Measurements from ENCODE around the gene PDE1C.

Gene PDE1C

GRCh38 chr7:31981874-31982390 is 88.3 kb downstream of the PDE1C start:
- in situ Hi-C loops (cut with HindIII; ENCODE audit: low sequenced_read_pairs): no loop called here
- no peak for TF ChIP-seq CTCF (IDR thresholded peaks at IDR 0.05; ENCODE audit: low read depth, low read length)
- DNase-seq (ENCODE audit: low read depth, low spot score): no peak
- no peak overlapping the region for H3K4me3 ChIP-seq (ENCODE audit: low read depth, low read length)

- TF ChIP-seq CTCF (IDR thresholded peaks at IDR 0.05; ENCODE audit: low read depth, low read length): no peak
- no peak for DNase-seq (ENCODE audit: low read depth, low spot score)
- in situ Hi-C loops (cut with HindIII; ENCODE audit: low sequenced_read_pairs): no loop called here
- no peak overlapping the region for H3K4me3 ChIP-seq (ENCODE audit: low read depth, low read length)
These were observed 90.4 kb downstream of the PDE1C start for GRCh38 chr7:31979690-31980330.

- H3K4me3 ChIP-seq (ENCODE audit: low read depth, low read length): no peak overlapping the region
- no peak for DNase-seq (ENCODE audit: low read depth, low spot score)
- no peak for TF ChIP-seq CTCF (IDR thresholded peaks at IDR 0.05; ENCODE audit: low read depth, low read length)
- in situ Hi-C loops (cut with HindIII; ENCODE audit: low sequenced_read_pairs): no loop called here
These were observed 94.7 kb downstream of the PDE1C start for GRCh38 chr7:31975546-31975945.

- no peak for TF ChIP-seq CTCF (IDR thresholded peaks at IDR 0.05; ENCODE audit: low read depth, low read length)
- H3K4me3 ChIP-seq (ENCODE audit: low read depth, low read length): no peak overlapping the region
- in situ Hi-C loops (cut with HindIII; ENCODE audit: low sequenced_read_pairs): no loop called here
- no peak for DNase-seq (ENCODE audit: low read depth, low spot score)
These were observed 95.9 kb downstream of the PDE1C start for GRCh38 chr7:31974351-31974750.

- TF ChIP-seq CTCF (IDR thresholded peaks at IDR 0.05; ENCODE audit: low read depth, low read length): no peak
- no peak for DNase-seq (ENCODE audit: low read depth, low spot score)
- no peak overlapping the region for H3K4me3 ChIP-seq (ENCODE audit: low read depth, low read length)
- in situ Hi-C loops (cut with HindIII; ENCODE audit: low sequenced_read_pairs): no loop called here
These were observed 99.0 kb downstream of the PDE1C start for GRCh38 chr7:31971049-31971667.

- in situ Hi-C loops (cut with HindIII; ENCODE audit: low sequenced_read_pairs): no loop called here
- no peak overlapping the region for H3K4me3 ChIP-seq (ENCODE audit: low read depth, low read length)
- no peak for DNase-seq (ENCODE audit: low read depth, low spot score)
- TF ChIP-seq CTCF (IDR thresholded peaks at IDR 0.05; ENCODE audit: low read depth, low read length): no peak
These were observed 99.7 kb downstream of the PDE1C start for GRCh38 chr7:31970501-31970900.

Measured in astrocyte of the spinal cord (primary cell).